Measurements from ENCODE around the gene ABHD15.

Gene ABHD15

GRCh38 chr17:29572691-29573557 is 6.1 kb upstream of the ABHD15 start:
- H3K27me3 ChIP-seq (ENCODE audit: insufficient read depth, low read length): no peaks in the 10 kb centered on the region
- H2AFZ ChIP-seq (ENCODE audit: insufficient read depth, low read length, poor library complexity): no peak overlapping the region
- peaks cover 7% of the 10 kb centered on the region for H3K79me2 ChIP-seq (ENCODE audit: control insufficient read depth, insufficient read depth, low read length, poor library complexity)
- H3K18ac ChIP-seq (ENCODE audit: low read length): no peak overlapping the region
- no peak overlapping the region for H3K9ac ChIP-seq (ENCODE audit: low read length)
- H3K14ac ChIP-seq (ENCODE audit: low read length): no peak overlapping the region
- no peak overlapping the region for H2BK120ac ChIP-seq (ENCODE audit: insufficient read depth, low read length, poor library complexity)
- DNase-seq: peak; percentile 54 to 83
- H2BK12ac ChIP-seq (ENCODE audit: low read length): no peak overlapping the region
- H3K4me1 ChIP-seq (ENCODE audit: control insufficient read depth in 1 of 2, insufficient read depth in 2 of 2, low read length in 2 of 2): peaks cover 7 to 13% of the 10 kb centered on the region in 2 experiments
- no peak overlapping the region for H3K23ac ChIP-seq (ENCODE audit: low read length)
- H3K9me3 ChIP-seq (ENCODE audit: insufficient read depth, low read depth, low read length): peaks cover 2% of the 10 kb centered on the region
- H2AK5ac ChIP-seq (ENCODE audit: low read length): no peak overlapping the region
- WGBS (ENCODE audit: extremely low coverage, insufficient coverage, insufficient read length): no CpG with 5 or more reads among the region's 62 CpGs
- H3K27ac ChIP-seq (ENCODE audit: low read depth, low read length): no peak overlapping the region
- H4K12ac ChIP-seq (ENCODE audit: low read depth, low read length): no peak overlapping the region
- no peak overlapping the region for H4K8ac ChIP-seq (ENCODE audit: low read depth, low read length)
- peak overlapping the region; percentile 3 for H3K4me3 ChIP-seq (ENCODE audit: low read depth, low read length)
- no peak overlapping the region for H2BK5ac ChIP-seq (ENCODE audit: low read depth, low read length, poor library complexity)
- H3K36me3 ChIP-seq (ENCODE audit: control insufficient read depth in 1 of 2, insufficient read depth in 2 of 2, low read length in 2 of 2): peaks cover 55 to 57% of the 10 kb centered on the region in 2 experiments
- H3K79me1 ChIP-seq (ENCODE audit: low read length): peaks cover 9% of the 10 kb centered on the region
- no peak overlapping the region for H4K91ac ChIP-seq (ENCODE audit: low read depth, low read length)
- H3K4me2 ChIP-seq (ENCODE audit: low read length): peak overlapping the region; percentile 55
- H3K4ac ChIP-seq (ENCODE audit: low read depth, low read length): no peak overlapping the region

GRCh38 chr17:29571883-29572681 is 5.2 kb upstream of the ABHD15 start:
- Histone ChIP-seq H3K79me1 (ENCODE audit: low read length) (peaks cover 10% of the 10 kb centered on the region), H3K4me3 (ENCODE audit: low read depth, low read length) (no peak overlapping the region), H3K4me1 (ENCODE audit: control insufficient read depth in 1 of 2, insufficient read depth in 2 of 2, low read length in 2 of 2) (peaks cover 7 to 18% of the 10 kb centered on the region in 2 experiments), H3K9me3 (ENCODE audit: insufficient read depth, low read depth, low read length) (peaks cover 2% of the 10 kb centered on the region), H2AK5ac (ENCODE audit: low read length) (no peak overlapping the region), H2BK120ac (ENCODE audit: insufficient read depth, low read length, poor library complexity) (no peak overlapping the region), H3K36me3 (ENCODE audit: control insufficient read depth in 1 of 2, insufficient read depth in 2 of 2, low read length in 2 of 2) (peaks cover 46 to 48% of the 10 kb centered on the region in 2 experiments), H3K27ac (ENCODE audit: low read depth, low read length) (no peak overlapping the region), H3K23ac (ENCODE audit: low read length) (no peak overlapping the region), H3K27me3 (ENCODE audit: insufficient read depth, low read length) (peaks cover 3% of the 10 kb centered on the region), H3K4ac (ENCODE audit: low read depth, low read length) (no peak overlapping the region), H3K79me2 (ENCODE audit: control insufficient read depth, insufficient read depth, low read length, poor library complexity) (peaks cover 7% of the 10 kb centered on the region), H4K91ac (ENCODE audit: low read depth, low read length) (no peak overlapping the region), H4K12ac (ENCODE audit: low read depth, low read length) (no peak overlapping the region), H3K18ac (ENCODE audit: low read length) (no peak overlapping the region), H3K9ac (ENCODE audit: low read length) (no peak overlapping the region), H2AFZ (ENCODE audit: insufficient read depth, low read length, poor library complexity) (no peak overlapping the region), H4K8ac (ENCODE audit: low read depth, low read length) (no peak overlapping the region), H3K4me2 (ENCODE audit: low read length) (peak overlapping the region; percentile 55), H2BK12ac (ENCODE audit: low read length) (no peak overlapping the region), H2BK5ac (ENCODE audit: low read depth, low read length, poor library complexity) (no peak overlapping the region), H3K14ac (ENCODE audit: low read length) (no peak overlapping the region)
- WGBS (ENCODE audit: extremely low coverage, insufficient coverage, insufficient read length): no CpG with 5 or more reads among the region's 30 CpGs
- peak in 1 of 2 donors; percentile 19 for DNase-seq

- Histone ChIP-seq H3K79me1 (ENCODE audit: low read length) (peaks cover 11% of the 10 kb centered on the region), H3K23ac (ENCODE audit: low read length) (no peak overlapping the region), H2AFZ (ENCODE audit: insufficient read depth, low read length, poor library complexity) (no peak overlapping the region)
Observed at GRCh38 chr17:29571486-29571882, 4.6 kb upstream of the ABHD15 start.

GRCh38 chr17:29570521-29570920 is 3.7 kb upstream of the ABHD15 start:
- Histone ChIP-seq H2BK12ac (ENCODE audit: low read length) (no peak overlapping the region), H4K8ac (ENCODE audit: low read depth, low read length) (no peak overlapping the region), H3K9me3 (ENCODE audit: insufficient read depth, low read depth, low read length) (peaks cover 2% of the 10 kb centered on the region), H2BK120ac (ENCODE audit: insufficient read depth, low read length, poor library complexity) (no peak overlapping the region), H4K12ac (ENCODE audit: low read depth, low read length) (no peak overlapping the region), H3K9ac (ENCODE audit: low read length) (no peak overlapping the region), H3K4ac (ENCODE audit: low read depth, low read length) (no peak overlapping the region), H3K27me3 (ENCODE audit: insufficient read depth, low read length) (peaks cover 11% of the 10 kb centered on the region), H2BK5ac (ENCODE audit: low read depth, low read length, poor library complexity) (no peak overlapping the region), H3K4me3 (ENCODE audit: low read depth, low read length) (no peak overlapping the region), H2AFZ (ENCODE audit: insufficient read depth, low read length, poor library complexity) (no peak overlapping the region), H3K79me1 (ENCODE audit: low read length) (peaks cover 11% of the 10 kb centered on the region), H3K18ac (ENCODE audit: low read length) (no peak overlapping the region), H2AK5ac (ENCODE audit: low read length) (no peak overlapping the region), H3K23ac (ENCODE audit: low read length) (no peak overlapping the region), H3K36me3 (ENCODE audit: control insufficient read depth in 1 of 2, insufficient read depth in 2 of 2, low read length in 2 of 2) (peaks cover 31 to 33% of the 10 kb centered on the region in 2 experiments), H4K91ac (ENCODE audit: low read depth, low read length) (no peak overlapping the region), H3K79me2 (ENCODE audit: control insufficient read depth, insufficient read depth, low read length, poor library complexity) (peaks cover 7% of the 10 kb centered on the region), H3K27ac (ENCODE audit: low read depth, low read length) (no peak overlapping the region), H3K14ac (ENCODE audit: low read length) (no peak overlapping the region), H3K4me1 (ENCODE audit: control insufficient read depth in 1 of 2, insufficient read depth in 2 of 2, low read length in 2 of 2) (peaks cover 18 to 27% of the 10 kb centered on the region in 2 experiments), H3K4me2 (ENCODE audit: low read length) (no peak overlapping the region)
- no CpG with 5 or more reads among the region's 7 CpGs for WGBS (ENCODE audit: extremely low coverage, insufficient coverage, insufficient read length)
- DNase-seq: peak; percentile 47 to 67

More at GRCh38 chr17:29571486-29571882, 4.6 kb upstream of the ABHD15 start:
- H3K9ac ChIP-seq (ENCODE audit: low read length): no peak overlapping the region
- no CpG with 5 or more reads among the region's 6 CpGs for WGBS (ENCODE audit: extremely low coverage, insufficient coverage, insufficient read length)
- H3K27ac ChIP-seq (ENCODE audit: low read depth, low read length): no peak overlapping the region
- no peak overlapping the region for H4K12ac ChIP-seq (ENCODE audit: low read depth, low read length)
- no peak overlapping the region for H3K4me2 ChIP-seq (ENCODE audit: low read length)
- H2BK120ac ChIP-seq (ENCODE audit: insufficient read depth, low read length, poor library complexity): no peak overlapping the region
- H2BK5ac ChIP-seq (ENCODE audit: low read depth, low read length, poor library complexity): no peak overlapping the region
- peaks cover 9 to 18% of the 10 kb centered on the region in 2 experiments for H3K4me1 ChIP-seq (ENCODE audit: control insufficient read depth in 1 of 2, insufficient read depth in 2 of 2, low read length in 2 of 2)
- no peak for DNase-seq
- H2AK5ac ChIP-seq (ENCODE audit: low read length): no peak overlapping the region
- no peak overlapping the region for H2BK12ac ChIP-seq (ENCODE audit: low read length)
- peaks cover 40 to 43% of the 10 kb centered on the region in 2 experiments for H3K36me3 ChIP-seq (ENCODE audit: control insufficient read depth in 1 of 2, insufficient read depth in 2 of 2, low read length in 2 of 2)
- no peak overlapping the region for H3K14ac ChIP-seq (ENCODE audit: low read length)
- peaks cover 2% of the 10 kb centered on the region for H3K9me3 ChIP-seq (ENCODE audit: insufficient read depth, low read depth, low read length)
- H3K18ac ChIP-seq (ENCODE audit: low read length): no peak overlapping the region
- no peak overlapping the region for H3K4ac ChIP-seq (ENCODE audit: low read depth, low read length)
- peaks cover 3% of the 10 kb centered on the region for H3K27me3 ChIP-seq (ENCODE audit: insufficient read depth, low read length)
- peaks cover 7% of the 10 kb centered on the region for H3K79me2 ChIP-seq (ENCODE audit: control insufficient read depth, insufficient read depth, low read length, poor library complexity)
- no peak overlapping the region for H3K4me3 ChIP-seq (ENCODE audit: low read depth, low read length)
- H4K8ac ChIP-seq (ENCODE audit: low read depth, low read length): no peak overlapping the region
- no peak overlapping the region for H4K91ac ChIP-seq (ENCODE audit: low read depth, low read length)
